ENCODE data around the gene VPS26A.

Gene VPS26A

DNA sequence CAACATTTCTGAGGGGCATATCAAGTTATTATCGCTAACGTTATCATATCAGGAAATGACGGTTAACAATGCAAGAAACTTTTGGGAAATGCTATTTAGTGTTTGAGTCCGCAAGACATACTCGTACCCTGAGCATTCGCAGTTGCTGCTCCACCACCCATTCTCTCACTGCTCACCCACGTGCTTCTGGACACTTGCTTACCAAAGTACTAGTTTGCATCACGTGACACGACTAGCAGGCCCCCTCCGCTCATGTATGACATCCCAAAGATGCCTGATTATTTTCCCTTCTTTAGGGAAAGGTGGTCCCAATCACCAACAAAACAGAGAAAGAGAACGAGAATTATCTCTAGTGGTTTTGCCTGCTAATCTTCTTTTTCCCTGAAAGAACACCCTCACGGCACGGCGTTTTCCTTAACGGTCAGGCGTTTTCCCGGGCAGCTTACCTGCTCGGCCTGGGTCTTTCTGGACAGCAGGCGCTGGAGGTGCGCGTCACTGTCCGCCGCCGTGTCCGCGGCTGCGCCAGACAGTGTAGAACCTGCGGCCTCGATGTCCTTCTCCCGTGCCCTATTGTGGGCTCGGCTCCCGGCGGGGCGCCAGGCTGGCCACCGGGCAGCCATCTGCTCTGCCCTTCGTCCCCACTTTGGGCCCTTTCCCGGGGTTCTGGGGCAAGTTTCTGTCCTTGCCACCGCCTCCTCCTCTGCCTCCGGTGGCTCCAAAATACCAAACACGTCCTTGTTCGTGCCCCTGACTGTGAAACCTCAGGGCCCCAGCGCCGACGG is 56.0 kb downstream of the VPS26A start, which contains the start of gene SUPV3L1:
Gene SUPV3L1, plus strand, starts transcription at position 492 of the 782 bp plus-strand sequence. Its CDS starts 58 bp downstream, at position 550.
- peak; percentile 96 for DNase-seq

DNA sequence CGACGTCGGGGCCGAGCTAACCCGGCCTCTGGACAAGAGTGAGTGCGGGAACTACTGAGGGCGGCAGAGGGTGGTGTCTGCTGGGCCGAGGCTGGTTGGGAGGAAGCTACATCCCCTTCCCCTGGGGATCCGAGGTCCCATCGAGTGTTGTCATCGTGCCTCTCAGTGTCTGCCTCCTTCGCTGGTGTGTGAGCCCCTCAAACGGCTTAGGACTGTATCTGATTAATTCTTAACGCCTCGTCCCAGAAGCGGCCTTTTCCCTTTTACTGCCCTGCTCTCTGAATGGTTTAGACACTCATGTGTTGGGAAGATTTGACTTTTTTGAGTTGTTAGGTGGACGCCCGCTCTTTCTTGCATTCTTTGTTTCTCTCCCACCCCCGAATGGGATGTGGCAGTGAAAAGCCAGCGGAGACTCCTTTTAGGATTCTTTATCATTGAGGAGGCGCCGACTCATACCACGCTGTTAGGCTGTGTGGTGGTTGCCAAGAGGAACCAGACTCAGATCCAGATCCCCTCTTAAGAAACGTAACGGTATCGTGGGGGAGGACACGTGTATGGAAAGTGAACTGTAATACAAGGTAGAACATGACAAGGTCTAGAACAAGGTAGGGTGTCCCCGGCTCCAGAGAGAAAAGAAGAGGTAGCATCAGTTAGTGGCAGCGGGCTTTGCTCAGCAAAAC is 56.7 kb downstream of the VPS26A start:
- peak; percentile 39 for DNase-seq

GRCh38 chr10:69181433-69181832 is 57.5 kb downstream of the VPS26A start:
- DNase-seq = no peak

GRCh38 chr10:69182005-69182404 is 58.0 kb downstream of the VPS26A start:
- no peak for DNase-seq

DNA sequence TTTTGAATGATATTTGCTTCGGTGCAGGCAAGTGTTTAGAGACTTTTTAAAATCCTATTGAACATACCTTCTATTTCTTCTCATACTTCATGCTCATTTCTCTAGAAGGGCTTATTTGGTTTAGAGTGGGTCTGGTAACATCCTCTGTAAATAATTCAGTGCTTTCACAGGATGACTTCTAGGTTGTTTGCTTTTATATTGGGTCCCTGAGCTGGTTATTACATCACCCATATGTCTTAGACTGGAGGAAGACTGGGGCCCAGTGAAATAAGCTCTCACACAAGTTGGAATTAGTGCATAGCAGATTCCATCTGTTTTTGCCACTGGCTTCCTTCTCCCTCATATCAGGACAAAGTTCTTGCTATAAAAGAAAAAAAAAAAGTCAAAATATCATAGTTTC is 62.5 kb downstream of the VPS26A start:
- DNase-seq = no peak

DNA sequence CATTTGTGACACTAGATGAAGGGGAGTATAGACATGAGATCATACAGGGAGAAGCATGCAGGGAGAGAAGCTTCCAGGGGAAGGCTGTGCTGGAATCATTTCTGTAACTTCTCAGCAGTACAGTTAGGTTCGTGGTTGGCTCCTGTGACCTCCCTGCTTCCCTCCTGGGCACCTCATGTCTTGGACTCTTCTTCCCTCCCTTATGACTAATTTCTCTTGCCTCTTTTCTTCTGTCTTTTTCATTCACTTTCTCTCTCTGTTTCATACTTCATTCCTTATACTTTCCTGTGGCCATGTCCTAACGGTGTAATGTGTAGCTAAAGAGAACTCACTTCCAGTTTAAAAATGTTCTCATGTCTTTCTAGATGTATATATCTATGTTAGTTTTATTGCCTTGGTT is 77.1 kb downstream of the VPS26A start:
- no peak for DNase-seq

DNA sequence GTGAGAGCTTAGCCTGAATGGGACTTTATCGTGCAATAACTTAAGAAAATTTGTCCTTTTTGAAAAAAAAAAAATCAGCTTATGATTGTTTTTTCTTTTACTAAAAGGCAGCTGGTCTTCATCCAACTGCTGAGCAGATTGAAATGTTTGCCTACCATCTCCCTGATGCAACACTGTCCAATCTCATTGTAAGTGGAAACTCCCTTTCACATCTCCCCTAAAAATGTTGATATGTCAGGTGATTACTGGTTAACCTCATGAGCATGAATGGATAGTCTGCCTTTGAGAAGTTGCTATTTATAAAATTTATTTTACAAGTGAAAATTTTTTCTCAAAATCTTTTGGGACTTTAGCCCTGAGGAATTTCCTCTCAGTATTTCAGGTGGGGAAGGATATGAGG is 78.4 kb downstream of the VPS26A start:
- DNase-seq = no peak

GRCh38 chr10:69208761-69209160 is 84.8 kb downstream of the VPS26A start:
- DNase-seq = peak; percentile 58

GRCh38 chr10:69209787-69210484 is 86.0 kb downstream of the VPS26A start:
- no peak for DNase-seq

DNA sequence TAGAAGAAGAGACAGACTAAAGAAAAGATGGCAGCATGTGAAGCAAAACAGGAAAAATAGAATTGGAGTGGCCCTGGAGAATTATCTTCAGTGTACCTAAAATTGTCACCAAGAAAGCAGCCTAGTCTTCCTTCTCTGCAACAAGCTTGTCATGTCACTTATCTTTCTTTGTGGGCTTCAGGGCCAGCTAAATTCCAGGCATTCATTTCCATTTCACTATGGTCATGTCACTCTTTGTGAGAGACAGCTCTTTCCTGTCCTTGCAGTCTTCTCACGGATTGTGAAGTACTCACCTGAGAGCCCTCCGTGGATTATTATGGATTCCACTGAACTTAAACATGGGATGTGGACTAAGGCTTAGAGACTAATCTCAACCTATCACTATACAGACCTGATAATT is 87.1 kb downstream of the VPS26A start:
- no peak for DNase-seq

- DNase-seq = no peak
Measured at GRCh38 chr10:69211524-69211923, 87.5 kb downstream of the VPS26A start.

DNA sequence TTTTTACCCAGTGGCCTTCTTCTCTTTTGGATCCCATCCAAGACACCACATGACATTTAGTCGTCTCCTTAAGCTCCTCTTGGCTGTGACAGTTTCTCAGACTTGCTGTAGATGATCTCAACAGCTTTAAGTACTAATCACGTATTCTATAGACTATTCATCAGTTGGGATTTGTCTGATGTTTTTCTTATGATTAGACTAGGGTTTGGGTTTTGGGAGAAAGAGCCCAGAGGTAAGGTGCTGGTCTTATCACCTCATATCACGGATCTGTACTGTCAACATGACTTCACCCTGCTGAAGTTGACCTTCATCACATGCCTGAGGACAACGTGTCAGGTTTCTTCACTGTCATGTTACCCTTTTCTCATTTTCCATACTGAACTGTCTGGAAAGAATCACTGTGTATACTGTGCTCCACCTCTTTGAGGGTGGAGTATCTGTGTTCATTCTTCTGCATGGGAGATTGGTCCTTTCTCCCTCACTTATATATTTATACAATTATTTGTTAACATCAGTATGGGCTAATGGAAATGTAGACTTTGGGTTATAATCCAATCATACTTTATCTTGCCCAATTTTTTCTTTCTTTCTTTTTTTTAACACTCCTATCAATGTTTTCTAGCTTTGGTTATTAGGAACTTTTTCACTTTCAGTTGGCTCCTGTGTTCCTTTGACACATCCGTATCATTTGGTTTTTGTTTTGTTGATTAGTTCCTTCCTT is 89.8 kb downstream of the VPS26A start:
- no peak for DNase-seq

DNA sequence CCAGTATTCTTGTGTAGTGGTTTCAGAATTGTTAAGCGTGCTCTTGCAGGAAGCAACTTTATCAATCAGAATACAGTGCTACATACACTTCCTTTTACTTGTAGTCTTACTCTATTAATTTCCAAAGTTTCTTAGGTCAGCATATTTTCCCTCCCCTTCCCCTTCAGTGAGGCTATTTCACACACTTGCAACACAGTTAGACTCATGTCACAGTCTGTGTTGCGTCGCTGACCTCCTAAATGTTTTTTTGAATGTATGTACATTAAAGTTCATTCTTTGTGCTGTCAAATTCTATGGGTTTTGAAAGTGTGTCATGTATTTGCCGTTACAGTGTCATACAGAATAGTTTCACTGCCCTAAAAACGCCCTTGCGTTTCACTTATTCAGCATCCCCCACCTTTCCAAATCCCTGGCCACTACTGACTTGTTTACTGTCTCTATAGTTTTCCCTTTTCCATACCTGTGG is 90.7 kb downstream of the VPS26A start:
- DNase-seq = no peak

DNA sequence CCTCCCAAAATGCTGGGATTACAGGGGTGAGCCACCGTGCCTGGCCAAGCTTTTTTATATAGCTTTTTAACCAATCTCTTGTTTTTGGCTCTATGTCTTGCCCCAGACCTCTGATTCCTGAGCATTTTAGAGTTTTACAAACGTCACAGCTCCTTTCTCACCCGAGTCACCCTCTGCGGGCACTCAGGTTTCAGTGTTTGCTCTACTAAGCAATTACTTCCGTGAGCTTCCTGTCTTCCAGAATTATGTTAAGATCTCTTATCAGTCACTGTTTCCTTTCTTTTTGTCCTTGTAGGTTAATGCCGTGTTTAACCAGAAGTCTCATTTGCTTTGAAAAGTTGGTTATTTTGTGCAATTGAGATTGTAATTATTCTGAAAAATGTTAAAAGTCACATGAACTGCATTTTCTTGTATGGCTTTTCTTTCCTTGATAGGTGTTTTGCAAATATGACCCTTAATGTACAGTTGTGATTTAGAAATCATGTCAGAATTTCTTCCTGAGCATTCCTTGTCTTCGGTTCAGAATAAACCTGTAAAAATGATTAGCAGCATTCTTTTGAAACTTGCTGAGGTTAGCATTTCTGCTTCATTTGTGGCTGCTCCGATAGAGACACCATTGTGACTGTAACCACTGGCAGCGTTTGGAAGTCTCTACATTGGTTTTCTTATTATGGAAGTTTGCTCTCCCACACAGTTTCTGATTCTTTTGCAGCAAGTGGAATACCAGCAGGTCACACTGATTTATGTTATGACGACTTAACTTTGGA is 91.6 kb downstream of the VPS26A start:
- no peak for DNase-seq

GRCh38 chr10:69216577-69217118 is 92.7 kb downstream of the VPS26A start:
- no peak for DNase-seq

- no peak for DNase-seq
Measured at GRCh38 chr10:69217119-69217754, 93.3 kb downstream of the VPS26A start.

- no peak for DNase-seq
Measured at GRCh38 chr10:69218831-69219230, 94.9 kb downstream of the VPS26A start.

DNA sequence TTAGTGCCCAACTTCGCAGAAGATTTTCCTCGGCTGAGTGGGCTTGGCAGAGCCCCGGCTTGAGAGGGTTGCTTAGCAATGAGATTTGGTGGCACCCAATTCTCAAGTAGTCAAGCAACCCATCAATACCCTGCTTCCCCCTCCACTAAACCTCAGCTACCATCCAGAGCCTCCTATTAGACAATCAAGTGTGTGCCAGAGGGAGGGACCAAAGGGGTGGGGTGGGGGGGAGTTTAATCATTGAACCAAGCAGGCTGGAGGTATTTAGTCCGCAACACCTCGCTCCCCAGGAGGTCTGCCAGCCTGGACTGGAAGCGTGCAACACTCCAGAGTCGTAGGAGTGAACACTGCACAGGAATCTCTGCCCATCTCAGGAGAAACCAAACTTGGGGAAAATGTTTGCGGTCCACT is 96.1 kb downstream of the VPS26A start, which contains the start of gene HKDC1:
Gene HKDC1, plus strand, starts transcription at position 292 of the 411 bp plus-strand sequence. Its CDS starts 104 bp downstream, at position 396.
- no peak for DNase-seq

DNA sequence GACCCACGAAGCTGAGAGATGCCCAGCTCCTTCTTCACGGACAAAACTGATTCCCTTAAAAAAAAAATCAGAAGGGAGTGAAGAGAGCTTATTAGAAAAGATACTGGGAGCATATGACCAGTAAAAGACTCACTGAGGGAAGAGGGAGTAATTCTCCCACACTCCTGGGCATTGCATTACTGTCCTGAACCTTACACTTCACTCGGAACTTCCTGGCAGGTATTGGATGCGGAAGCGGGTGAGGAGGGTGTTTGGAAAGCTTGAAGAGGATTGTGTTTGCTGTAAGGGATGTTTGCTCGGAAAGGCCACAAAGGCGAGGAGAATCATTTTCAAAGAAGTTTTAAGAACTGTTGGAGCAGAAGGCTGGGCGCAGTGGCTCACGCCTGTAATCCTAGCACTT is 96.5 kb downstream of the VPS26A start:
- no peak for DNase-seq
